Memory B cell (primary cell): Measurements from ENCODE around the gene ZFAND5.

ENCODE experiments used
- ATAC-seq: fragments of 150-1000 bp; cut with Tn5 transposase; 2 replicates; pipeline ENCODE4 v1.10.0; 2021; ENCODE audit warnings: low read depth, mild to moderate bottlenecking, moderate library complexity
- DNase-seq, 2 donors: peaks; one replicate each; pipeline ENCODE4 v3.0.0; 2022; ENCODE audit warnings: low spot score in 2 of 2
- H3K27ac Mint-ChIP-seq: one replicate; pipeline ENCODE4 v1.8.0; 2022; ENCODE audit warnings: mild to moderate bottlenecking, moderate library complexity, mixed read lengths
- H3K27me3 Mint-ChIP-seq: one replicate; pipeline ENCODE4 v1.8.0; 2022; ENCODE audit warnings: mixed read lengths
- H3K36me3 Mint-ChIP-seq: one replicate; pipeline ENCODE4 v1.8.0; 2022; ENCODE audit warnings: mild to moderate bottlenecking, mixed read lengths
- H3K4me1 Mint-ChIP-seq: one replicate; pipeline ENCODE4 v1.8.0; 2022; ENCODE audit warnings: mixed read lengths
- H3K4me3 Mint-ChIP-seq: one replicate; pipeline ENCODE4 v1.8.0; 2022; ENCODE audit warnings: mild to moderate bottlenecking, moderate library complexity, mixed read lengths
- H3K9me3 Mint-ChIP-seq: one replicate; pipeline ENCODE4 v1.8.0; 2022; ENCODE audit warnings: mixed read lengths

Gene ZFAND5

GRCh38 chr9:72353455-72354116 is 11.4 kb downstream of the ZFAND5 start:
- Mint-ChIP-seq H3K27ac (no peak overlapping the region), H3K36me3 (peaks cover 23% of the 10 kb centered on the region), H3K9me3 (no peaks in the 10 kb centered on the region), H3K4me3 (no peak overlapping the region), H3K4me1 (peaks cover 21% of the 10 kb centered on the region), H3K27me3 (no peaks in the 10 kb centered on the region)
- DNase-seq (no peak), ATAC-seq (no peak)

GRCh38 chr9:72352911-72353388 is 12.1 kb downstream of the ZFAND5 start:
- no peak for ATAC-seq
- Mint-ChIP-seq H3K36me3 (peaks cover 20% of the 10 kb centered on the region), H3K4me3 (no peak overlapping the region), H3K27me3 (no peaks in the 10 kb centered on the region), H3K4me1 (peaks cover 18% of the 10 kb centered on the region), H3K9me3 (no peaks in the 10 kb centered on the region), H3K27ac (no peak overlapping the region)
- no peak for DNase-seq

- Mint-ChIP-seq H3K36me3 (peaks cover 14% of the 10 kb centered on the region), H3K27ac (no peak overlapping the region), H3K9me3 (no peaks in the 10 kb centered on the region), H3K27me3 (no peaks in the 10 kb centered on the region), H3K4me1 (peaks cover 11% of the 10 kb centered on the region), H3K4me3 (no peak overlapping the region)
- DNase-seq (no peak), ATAC-seq (no peak)
Observed at GRCh38 chr9:72351538-72352453, 13.2 kb downstream of the ZFAND5 start.

GRCh38 chr9:72349911-72350310 is 15.1 kb downstream of the ZFAND5 start:
- Mint-ChIP-seq H3K27me3 (no peaks in the 10 kb centered on the region), H3K27ac (no peak overlapping the region), H3K36me3 (peaks cover 6% of the 10 kb centered on the region), H3K4me3 (no peak overlapping the region), H3K4me1 (peaks cover 5% of the 10 kb centered on the region), H3K9me3 (no peaks in the 10 kb centered on the region)
- ATAC-seq (no peak), DNase-seq (no peak)

- H3K9me3 Mint-ChIP-seq, result no peaks in the 10 kb centered on the region
- DNase-seq, result no peak
- ATAC-seq, result no peak
- H3K4me3 Mint-ChIP-seq, result no peak overlapping the region
- H3K4me1 Mint-ChIP-seq, result peaks cover 5% of the 10 kb centered on the region
- peaks cover 6% of the 10 kb centered on the region for H3K36me3 Mint-ChIP-seq
- no peaks in the 10 kb centered on the region for H3K27me3 Mint-ChIP-seq
- no peak overlapping the region for H3K27ac Mint-ChIP-seq
Observed at GRCh38 chr9:72349240-72349639, 15.8 kb downstream of the ZFAND5 start.

GRCh38 chr9:72346333-72346732 is 18.7 kb downstream of the ZFAND5 start:
- no peak overlapping the region for H3K4me3 Mint-ChIP-seq
- DNase-seq, result no peak
- ATAC-seq, result no peak
- H3K4me1 Mint-ChIP-seq, result peaks cover 9% of the 10 kb centered on the region
- H3K27me3 Mint-ChIP-seq, result no peaks in the 10 kb centered on the region
- no peak overlapping the region for H3K27ac Mint-ChIP-seq
- no peaks in the 10 kb centered on the region for H3K36me3 Mint-ChIP-seq
- no peaks in the 10 kb centered on the region for H3K9me3 Mint-ChIP-seq

GRCh38 chr9:72338631-72339030 is 26.4 kb downstream of the ZFAND5 start:
- Mint-ChIP-seq H3K27ac (no peak overlapping the region), H3K4me1 (peaks cover 5% of the 10 kb centered on the region), H3K36me3 (peaks cover 5% of the 10 kb centered on the region), H3K4me3 (no peak overlapping the region), H3K27me3 (no peaks in the 10 kb centered on the region), H3K9me3 (no peaks in the 10 kb centered on the region)
- ATAC-seq, result no peak
- no peak for DNase-seq

GRCh38 chr9:72337286-72337685 is 27.7 kb downstream of the ZFAND5 start:
- H3K27me3 Mint-ChIP-seq, result no peaks in the 10 kb centered on the region
- no peak for DNase-seq
- no peak overlapping the region for H3K27ac Mint-ChIP-seq
- no peaks in the 10 kb centered on the region for H3K9me3 Mint-ChIP-seq
- no peak for ATAC-seq
- peaks cover 5% of the 10 kb centered on the region for H3K4me1 Mint-ChIP-seq
- peaks cover 7% of the 10 kb centered on the region for H3K36me3 Mint-ChIP-seq
- no peak overlapping the region for H3K4me3 Mint-ChIP-seq

GRCh38 chr9:72334658-72335337 is 30.2 kb downstream of the ZFAND5 start:
- Mint-ChIP-seq H3K4me1 (peaks cover 2% of the 10 kb centered on the region), H3K9me3 (no peaks in the 10 kb centered on the region), H3K27me3 (no peaks in the 10 kb centered on the region), H3K27ac (no peak overlapping the region), H3K36me3 (peaks cover 9% of the 10 kb centered on the region), H3K4me3 (no peak overlapping the region)
- DNase-seq (no peak), ATAC-seq (no peak)

GRCh38 chr9:72333709-72334108 is 31.3 kb downstream of the ZFAND5 start:
- DNase-seq, result no peak
- no peak for ATAC-seq
- H3K27me3 Mint-ChIP-seq, result no peaks in the 10 kb centered on the region
- peaks cover 9% of the 10 kb centered on the region for H3K36me3 Mint-ChIP-seq
- H3K4me1 Mint-ChIP-seq, result peaks cover 2% of the 10 kb centered on the region
- H3K4me3 Mint-ChIP-seq, result no peak overlapping the region
- no peak overlapping the region for H3K27ac Mint-ChIP-seq
- H3K9me3 Mint-ChIP-seq, result peaks cover 2% of the 10 kb centered on the region

GRCh38 chr9:72333197-72333596 is 31.8 kb downstream of the ZFAND5 start:
- DNase-seq (no peak), ATAC-seq (no peak)
- Mint-ChIP-seq H3K27ac (no peak overlapping the region), H3K36me3 (peaks cover 9% of the 10 kb centered on the region), H3K27me3 (no peaks in the 10 kb centered on the region), H3K4me3 (no peak overlapping the region), H3K4me1 (peaks cover 2% of the 10 kb centered on the region), H3K9me3 (peaks cover 2% of the 10 kb centered on the region)

- Mint-ChIP-seq H3K4me1 (peaks cover 4% of the 10 kb centered on the region), H3K36me3 (peaks cover 8% of the 10 kb centered on the region), H3K27ac (no peak overlapping the region), H3K4me3 (no peak overlapping the region), H3K27me3 (no peaks in the 10 kb centered on the region), H3K9me3 (peaks cover 2% of the 10 kb centered on the region)
- no peak for ATAC-seq
- no peak for DNase-seq
Observed at GRCh38 chr9:72332351-72332750, 32.7 kb downstream of the ZFAND5 start.

GRCh38 chr9:72327631-72328030 is 37.4 kb downstream of the ZFAND5 start:
- ATAC-seq, result no peak
- H3K36me3 Mint-ChIP-seq, result peaks cover 11% of the 10 kb centered on the region

GRCh38 chr9:72326641-72327040 is 38.4 kb downstream of the ZFAND5 start:
- H3K27ac Mint-ChIP-seq, result no peak overlapping the region
- H3K36me3 Mint-ChIP-seq, result peaks cover 11% of the 10 kb centered on the region
- H3K4me3 Mint-ChIP-seq, result no peak overlapping the region
- no peaks in the 10 kb centered on the region for H3K27me3 Mint-ChIP-seq
- peaks cover 5% of the 10 kb centered on the region for H3K4me1 Mint-ChIP-seq
- ATAC-seq (no peak), DNase-seq (no peak)
- peaks cover 2% of the 10 kb centered on the region for H3K9me3 Mint-ChIP-seq

More at GRCh38 chr9:72327631-72328030, 37.4 kb downstream of the ZFAND5 start:
- Mint-ChIP-seq H3K9me3 (peaks cover 2% of the 10 kb centered on the region), H3K4me3 (no peak overlapping the region), H3K27me3 (no peaks in the 10 kb centered on the region), H3K4me1 (peaks cover 5% of the 10 kb centered on the region), H3K27ac (no peak overlapping the region)
- no peak for DNase-seq
